Measurements from ENCODE around the gene MACROD1. TPM values are rescaled to one million over a fixed set of nuclear protein-coding genes. Genes with fewer than 3 reads are reported as not detected.

The MACROD1 gene
- total RNA-seq, 8 experiments from 2014 or later, result 10.2 to 47.7 (median 16.6) TPM

DNA sequence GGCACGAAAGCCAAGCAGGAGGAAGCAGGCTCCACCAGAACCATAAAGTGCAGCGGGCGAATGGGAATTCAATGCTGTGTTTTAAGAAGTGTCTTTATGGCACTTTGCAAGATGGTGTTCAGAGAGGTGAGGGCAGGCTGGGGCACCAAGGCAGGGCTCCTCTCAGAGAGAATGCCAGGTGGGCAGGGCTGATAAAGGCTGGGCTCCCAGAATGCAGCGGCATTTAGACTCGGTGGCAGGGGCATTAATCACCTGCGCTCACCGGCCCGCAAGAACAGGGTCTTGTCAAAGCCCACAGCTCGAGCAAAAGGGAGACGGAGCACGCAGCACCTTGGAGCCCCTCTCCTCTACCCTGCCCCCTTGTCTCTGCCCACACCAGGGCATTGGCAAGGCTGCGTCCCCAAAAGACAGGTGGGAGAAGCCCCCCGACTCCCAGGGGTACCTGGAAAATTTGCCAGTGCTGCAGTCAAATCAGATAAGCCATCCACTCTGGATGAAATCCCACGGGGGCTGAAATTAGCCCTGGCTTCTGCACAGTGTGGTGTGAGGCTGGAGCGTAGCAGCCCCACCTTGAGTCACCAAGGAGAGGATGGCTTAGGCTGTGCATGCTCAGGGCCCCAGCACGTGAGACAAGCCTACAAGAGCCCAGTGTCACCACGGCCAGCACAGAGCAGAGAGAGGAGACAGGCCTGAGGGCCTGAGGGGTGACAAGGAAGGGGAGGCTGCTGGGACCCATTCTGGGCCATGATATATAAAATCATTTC, 8.1 kb downstream of the MACROD1 start:
- no peak overlapping the region for H3K4me3 ChIP-seq
- WGBS, 10 experiments, result 73 to 100% (median 86%) methylated on average over 3 to 7 of the region's 17 CpGs; no CpG with 5 or more reads in 1 of the 10 experiments
- ATAC-seq (replicated peaks in 6 of 8), result peak in 5 of 8 experiments; percentile 61 to 73 (median 71)
- in situ Hi-C loops (cut with MboI; ENCODE audit: low pct_unique_long_range_greater_than_20kb in 2 of 9, low sequenced_read_pairs in 9 of 9, unreplicated experiment in 9 of 9), result loop anchor here in 7 of 9 experiments (25.0 kb wide), 2 partner anchors 171 to 321 kb away; partner anchors contain the start of genes MARK2 (in 7 of the 7) and OTUB1 (in 3 of the 7)
- H3K4me1 ChIP-seq (replicated peaks in 1 of 2), result peaks cover 21 to 27% of the 10 kb centered on the region in 2 donors
- no peak overlapping the region for H3K27ac ChIP-seq

DNA sequence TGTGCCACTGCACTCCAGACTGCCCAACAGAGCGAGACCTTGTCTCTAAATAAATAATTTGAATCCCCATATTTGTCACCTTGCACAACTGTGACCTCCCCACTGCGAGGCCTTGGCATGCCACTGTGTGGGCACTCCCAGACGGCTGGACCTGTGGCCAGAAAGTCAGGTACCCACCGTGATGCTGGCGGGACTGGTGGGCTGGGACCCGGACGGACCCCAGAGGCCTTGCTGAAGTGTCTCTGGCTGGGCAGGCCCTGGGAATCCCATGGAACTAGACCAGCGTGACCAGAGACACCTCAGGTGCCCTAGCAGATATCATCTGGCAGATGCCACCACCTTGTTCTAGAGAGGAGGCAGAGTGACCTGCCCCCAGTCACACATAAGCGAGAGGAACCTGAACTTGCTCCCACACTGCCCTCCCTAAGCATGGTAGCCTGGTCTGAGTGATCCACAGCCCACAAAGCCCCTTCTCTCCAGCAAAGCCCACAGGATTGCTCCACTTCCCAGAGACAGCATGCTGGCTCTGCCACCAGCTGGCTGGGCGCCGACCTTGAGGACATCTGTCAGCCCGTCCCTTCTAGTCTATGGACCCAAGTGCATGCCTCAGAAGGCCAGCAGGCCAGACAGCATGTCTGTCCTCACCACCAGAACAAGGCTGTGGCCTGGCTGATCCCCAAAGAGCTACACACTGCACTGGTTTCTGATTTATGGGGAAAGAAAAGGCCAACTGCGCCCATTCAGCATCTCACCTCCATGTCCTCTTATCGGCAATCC, 9.5 kb downstream of the MACROD1 start:
- in situ Hi-C loops (cut with MboI; ENCODE audit: low pct_unique_long_range_greater_than_20kb in 2 of 9, low sequenced_read_pairs in 9 of 9, unreplicated experiment in 9 of 9), result loop anchor here in 7 of 9 experiments (25.0 kb wide), 2 partner anchors 169 to 319 kb away; partner anchors contain the start of genes MARK2 (in 7 of the 7) and OTUB1 (in 3 of the 7)
- no peak overlapping the region for H3K4me3 ChIP-seq
- ATAC-seq (replicated peaks in 6 of 8), result no peak
- peak overlapping the region in 1 of 2 donors; percentile 25 for H3K27ac ChIP-seq
- H3K4me1 ChIP-seq (replicated peaks in 1 of 2), result peaks cover 21 to 27% of the 10 kb centered on the region in 2 donors
- 81 to 100% (median 89%) methylated on average over 2 to 5 of the region's 14 CpGs; no CpG with 5 or more reads in 4 of the 10 experiments for WGBS, 10 experiments

DNA sequence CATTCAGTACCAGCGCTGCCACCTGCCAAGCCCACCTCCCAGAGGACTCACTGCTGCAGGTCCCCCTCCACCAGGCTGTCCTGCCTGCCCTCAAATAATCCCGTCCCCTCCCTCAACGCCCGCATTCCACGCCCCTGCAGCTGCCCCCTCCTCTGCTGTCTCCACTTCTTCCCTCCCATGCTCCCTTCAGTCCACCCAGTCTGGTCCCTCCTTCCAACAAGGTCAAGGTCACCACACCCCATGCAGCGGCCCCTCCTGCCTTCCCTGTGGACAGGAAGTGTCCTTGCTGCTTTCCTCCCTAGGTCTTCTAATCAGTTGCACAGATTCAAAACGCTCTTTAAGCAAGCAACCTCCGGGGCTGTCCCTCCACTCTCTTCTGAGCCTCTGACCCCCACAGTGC, 12.1 kb downstream of the MACROD1 start:
- Histone ChIP-seq H3K4me1 (replicated peaks in 1 of 2) (peaks cover 31 to 35% of the 10 kb centered on the region in 2 donors), H3K4me3 (no peak overlapping the region), H3K27ac (peak overlapping the region in 1 of 2 donors; percentile 13)
- 0 to 60% (median 32%) methylated on average over 1 to 3 of the region's 8 CpGs; no CpG with 5 or more reads in 2 of the 10 experiments for whole genome bisulfite sequencing, 10 experiments
- ATAC-seq (replicated peaks in 6 of 8), result peak in 4 of 8 experiments; percentile 11 to 45 (median 19)
- in situ Hi-C loops (cut with MboI; ENCODE audit: low pct_unique_long_range_greater_than_20kb in 2 of 9, low sequenced_read_pairs in 9 of 9, unreplicated experiment in 9 of 9), result loop anchor here in 7 of 9 experiments (25.0 kb wide), 2 partner anchors 167 to 317 kb away; partner anchors contain the start of genes MARK2 (in 7 of the 7) and OTUB1 (in 3 of the 7)

DNA sequence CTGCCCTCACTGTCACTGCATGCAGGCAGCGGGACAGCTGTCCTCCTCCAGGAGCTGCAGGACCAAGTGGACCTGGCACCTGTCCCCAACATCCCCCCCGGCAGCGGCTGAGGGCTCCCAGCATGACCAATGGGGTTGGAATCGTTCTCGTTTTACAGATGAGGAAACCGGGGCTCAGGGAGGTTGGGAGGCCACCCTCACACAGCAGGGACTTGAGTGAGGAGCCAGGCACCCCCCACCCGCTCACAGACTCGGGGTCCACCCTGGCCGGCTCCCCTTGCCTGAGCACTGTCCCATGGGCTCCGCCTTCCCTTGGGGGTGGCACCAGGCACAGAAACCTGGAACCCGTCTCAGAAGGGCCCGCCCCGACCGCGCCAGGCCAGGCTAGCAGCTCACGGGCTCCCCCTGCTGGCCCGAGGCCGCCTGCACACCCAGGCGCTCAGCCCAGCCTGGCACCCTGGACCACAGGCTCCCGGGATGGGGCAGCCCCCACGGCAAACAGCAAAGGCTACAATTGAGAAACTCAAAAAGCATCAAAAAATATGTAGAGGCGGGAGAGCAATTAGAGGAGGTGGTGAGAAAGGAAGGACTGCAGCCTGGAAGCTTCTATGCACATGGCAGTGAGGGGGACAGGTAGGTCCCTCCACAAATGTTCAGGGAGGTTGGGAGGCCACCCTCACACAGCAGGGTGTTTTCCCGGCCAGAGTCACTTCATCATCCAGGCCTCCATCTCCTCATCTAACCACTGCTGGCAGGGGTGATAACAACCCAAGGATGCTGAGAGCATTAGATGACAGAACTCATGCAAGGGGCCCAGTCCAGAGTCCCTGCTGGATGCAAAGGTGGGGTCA, 12.8 kb downstream of the MACROD1 start:
- WGBS, 10 experiments, result 0 to 80% (median 0%) methylated on average over 1 to 4 of the region's 23 CpGs; no CpG with 5 or more reads in 5 of the 10 experiments
- Histone ChIP-seq H3K4me3 (no peak overlapping the region), H3K27ac (no peak overlapping the region), H3K4me1 (replicated peaks in 1 of 2) (peaks cover 34 to 38% of the 10 kb centered on the region in 2 donors)
- ATAC-seq (replicated peaks in 6 of 8), result peak; percentile 56 to 88 (median 62)
- in situ Hi-C loops (cut with MboI; ENCODE audit: low pct_unique_long_range_greater_than_20kb in 2 of 9, low sequenced_read_pairs in 9 of 9, unreplicated experiment in 9 of 9), result loop anchor here in 7 of 9 experiments (25.0 kb wide), 2 partner anchors 166 to 316 kb away; partner anchors contain the start of genes MARK2 (in 7 of the 7) and OTUB1 (in 3 of the 7)

DNA sequence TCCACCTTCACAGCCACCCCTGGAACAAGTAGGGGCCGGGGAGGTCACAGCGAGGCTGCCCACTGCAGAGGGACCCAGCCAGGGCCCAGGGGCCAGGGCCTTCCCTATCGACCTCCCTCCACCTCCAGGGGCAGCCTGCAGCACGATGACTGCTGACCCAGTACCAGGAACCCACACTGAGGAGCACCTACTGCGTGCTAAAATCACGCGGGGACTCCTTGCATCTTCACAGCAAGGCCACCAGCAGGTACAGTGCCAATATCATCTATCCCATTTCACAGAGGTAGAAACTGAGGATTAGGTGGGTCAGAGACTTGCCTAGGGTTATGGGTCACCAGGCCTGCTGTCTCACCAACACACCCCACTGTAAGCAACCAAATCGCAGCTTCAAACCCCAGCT, 14.6 kb downstream of the MACROD1 start:
- in situ Hi-C loops (cut with MboI; ENCODE audit: low pct_unique_long_range_greater_than_20kb in 2 of 9, low sequenced_read_pairs in 9 of 9, unreplicated experiment in 9 of 9), result loop anchor here in 7 of 9 experiments (25.0 kb wide), 2 partner anchors 164 to 314 kb away; partner anchors contain the start of genes MARK2 (in 7 of the 7) and OTUB1 (in 3 of the 7)
- Histone ChIP-seq H3K4me1 (replicated peaks in 1 of 2) (peaks cover 31 to 33% of the 10 kb centered on the region in 2 donors), H3K4me3 (no peak overlapping the region), H3K27ac (no peak overlapping the region)
- WGBS, 10 experiments, result 80 to 100% (median 95%) methylated on average over 1 to 4 of the region's 8 CpGs; no CpG with 5 or more reads in 6 of the 10 experiments
- ATAC-seq (replicated peaks in 6 of 8), result no peak

DNA sequence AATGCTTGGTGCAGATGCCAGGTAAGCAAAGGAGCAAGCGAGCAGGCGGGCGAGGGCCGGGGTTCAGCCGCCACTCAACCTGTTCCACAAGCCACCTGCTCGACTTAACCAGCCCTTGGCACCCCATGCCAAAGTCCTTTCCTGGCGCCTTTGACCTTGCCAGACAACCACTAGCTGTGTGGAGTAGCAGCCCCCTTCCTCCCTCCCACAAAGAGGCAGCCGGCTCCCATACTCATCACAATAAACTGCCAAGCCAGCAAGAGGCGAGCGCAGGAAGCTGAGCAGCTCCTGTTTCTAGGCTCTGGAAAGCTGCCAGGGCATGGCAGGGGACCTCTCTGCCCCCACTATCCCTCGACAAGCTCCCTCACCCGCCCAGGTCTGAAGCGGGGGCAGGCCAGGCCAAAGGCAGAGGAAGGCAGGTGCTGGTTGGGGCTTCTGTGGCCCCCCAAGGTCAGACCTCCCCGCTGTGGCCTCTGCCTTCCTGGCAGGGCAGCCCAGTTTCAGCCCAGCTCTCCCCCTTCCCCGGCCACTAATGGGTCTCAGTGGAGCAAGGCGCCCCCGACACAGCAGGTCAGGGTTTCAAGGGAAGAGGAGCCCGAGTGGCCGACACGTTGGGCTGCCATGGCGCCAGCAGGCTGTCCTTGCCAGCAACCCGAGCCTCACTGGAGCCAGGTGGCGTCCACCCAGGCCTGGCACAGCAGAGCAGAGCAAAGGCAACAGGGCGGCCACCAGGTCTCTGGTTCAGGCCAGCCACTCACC, 15.3 kb downstream of the MACROD1 start:
- ATAC-seq (replicated peaks in 6 of 8), result no peak
- Histone ChIP-seq H3K27ac (no peak overlapping the region), H3K4me3 (no peak overlapping the region), H3K4me1 (replicated peaks in 1 of 2) (peaks cover 38 to 40% of the 10 kb centered on the region in 2 donors)
- in situ Hi-C loops (cut with MboI; ENCODE audit: low pct_unique_long_range_greater_than_20kb in 2 of 9, low sequenced_read_pairs in 9 of 9, unreplicated experiment in 9 of 9), result loop anchor here in 7 of 9 experiments (25.0 kb wide), 2 partner anchors 163 to 313 kb away; partner anchors contain the start of genes MARK2 (in 7 of the 7) and OTUB1 (in 3 of the 7)
- 48 to 100% (median 89%) methylated on average over 1 to 5 of the region's 24 CpGs; no CpG with 5 or more reads in 3 of the 10 experiments for WGBS, 10 experiments

DNA sequence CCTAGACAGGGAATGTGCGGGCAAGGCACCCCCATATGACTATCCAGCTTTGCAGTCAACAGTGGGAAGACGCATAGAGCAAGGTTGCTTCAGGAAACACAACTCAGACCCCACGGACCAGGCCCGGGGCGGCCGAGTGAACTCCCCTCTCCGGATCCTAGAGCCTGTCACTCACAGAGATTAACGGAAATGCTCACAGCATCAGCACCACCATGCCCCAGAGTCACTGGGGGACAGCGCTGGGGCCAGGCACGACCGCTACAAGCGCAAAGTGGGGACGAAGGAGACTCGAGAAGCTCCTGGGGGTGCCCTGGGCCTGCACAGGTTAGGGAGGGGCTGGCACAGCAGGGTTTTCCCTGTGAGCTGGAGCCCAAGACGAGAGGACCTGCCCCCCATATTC, 15.9 kb downstream of the MACROD1 start:
- peaks cover 44 to 46% of the 10 kb centered on the region in 2 donors for H3K4me1 ChIP-seq (replicated peaks in 1 of 2)
- 80 to 100% (median 83%) methylated on average over 1 to 7 of the region's 15 CpGs; no CpG with 5 or more reads in 4 of the 10 experiments for WGBS, 10 experiments
- no peak overlapping the region for H3K4me3 ChIP-seq
- no peak for ATAC-seq (replicated peaks in 6 of 8)
- in situ Hi-C loops (cut with MboI; ENCODE audit: low pct_unique_long_range_greater_than_20kb in 2 of 9, low sequenced_read_pairs in 9 of 9, unreplicated experiment in 9 of 9), result loop anchor here in 7 of 9 experiments (25.0 kb wide), 2 partner anchors 163 to 313 kb away; partner anchors contain the start of genes MARK2 (in 7 of the 7) and OTUB1 (in 3 of the 7)
- H3K27ac ChIP-seq, result no peak overlapping the region

DNA sequence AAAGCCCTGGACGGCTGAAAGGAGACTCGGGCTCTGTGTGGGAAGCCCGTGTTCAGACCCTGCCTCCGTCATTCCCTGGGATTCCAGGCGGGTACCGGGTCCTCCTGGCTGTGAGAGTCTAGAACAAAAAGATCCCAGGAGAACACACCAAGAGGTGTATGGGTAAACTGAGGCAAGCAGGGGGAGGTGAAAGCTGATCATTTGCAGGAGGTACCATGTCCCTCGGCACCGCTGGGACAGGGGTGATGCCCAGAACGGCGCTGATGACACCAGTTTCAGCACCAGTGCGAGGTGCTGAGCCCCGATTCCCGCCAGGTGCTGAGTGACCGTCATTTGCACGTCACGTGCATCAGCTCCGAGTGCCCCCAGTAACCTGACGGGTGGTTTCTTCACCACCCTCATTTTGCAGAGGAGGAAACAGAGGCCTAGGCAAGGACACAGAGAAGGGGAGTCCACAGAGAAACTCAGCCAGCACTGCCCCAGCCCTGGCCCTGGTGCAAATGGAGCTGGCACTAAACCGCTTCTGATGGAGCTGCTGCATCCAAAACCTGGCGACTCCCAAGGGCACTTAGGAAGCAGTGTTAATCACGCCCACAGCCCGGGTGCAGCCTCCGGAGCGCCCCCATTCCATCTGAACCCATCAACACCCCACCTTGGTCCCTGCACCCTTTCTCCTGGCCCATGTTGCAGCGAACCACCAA, 16.8 kb downstream of the MACROD1 start:
- WGBS, 10 experiments, result 38 to 100% (median 84%) methylated on average over 2 to 15 of the region's 25 CpGs; no CpG with 5 or more reads in 4 of the 10 experiments
- ATAC-seq (replicated peaks in 6 of 8), result no peak
- in situ Hi-C loops (cut with MboI; ENCODE audit: low pct_unique_long_range_greater_than_20kb in 2 of 9, low sequenced_read_pairs in 9 of 9, unreplicated experiment in 9 of 9), result loop anchor here in 5 of 9 experiments (5.0 to 25.0 kb wide), 3 partner anchors 112 to 147 kb away; partner anchors contain the start of gene FLRT1 (in 1 of the 5)
- Histone ChIP-seq H3K27ac (no peak overlapping the region), H3K4me3 (no peak overlapping the region), H3K4me1 (replicated peaks in 1 of 2) (peaks cover 51 to 54% of the 10 kb centered on the region in 2 donors)

DNA sequence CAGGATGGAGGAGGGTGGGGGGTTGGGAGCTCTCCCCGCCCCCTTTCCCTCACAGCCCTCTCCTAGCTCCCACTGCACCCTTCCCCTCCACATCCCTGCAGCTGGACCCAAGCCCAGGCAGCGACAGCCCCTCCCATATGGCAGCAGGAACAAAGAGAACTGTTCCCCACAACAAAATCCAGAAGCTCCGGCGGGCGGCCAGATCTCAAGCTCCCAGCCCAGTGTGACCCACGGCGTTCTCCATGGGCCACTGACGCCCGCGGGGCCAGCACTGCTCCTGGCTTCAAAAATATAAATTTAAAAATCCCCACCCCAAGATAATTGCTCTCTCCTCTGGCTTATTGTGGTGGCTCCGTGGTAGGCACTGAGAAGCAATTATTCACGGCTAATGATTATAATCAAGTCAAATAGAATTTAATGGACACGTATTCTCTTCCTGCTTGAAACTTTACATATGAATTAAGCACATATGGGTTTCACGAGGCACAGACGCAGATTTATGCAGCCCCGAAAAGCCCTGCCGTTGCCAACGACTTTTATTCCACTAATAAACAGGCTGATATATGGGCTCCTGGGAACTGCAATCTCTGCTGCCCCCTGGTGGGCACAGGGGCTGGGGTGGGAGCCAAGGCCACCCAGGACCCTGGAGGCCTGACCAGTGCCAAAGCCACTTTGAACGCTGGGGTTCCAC, 17.5 kb downstream of the MACROD1 start:
- Histone ChIP-seq H3K4me3 (peak overlapping the region in 3 of 5 donors; percentile 0 to 13 (median 6)), H3K4me1 (replicated peaks in 1 of 2) (peaks cover 49 to 52% of the 10 kb centered on the region in 2 donors), H3K27ac (peak overlapping the region; percentile 10 to 41)
- 0 to 4% (median 0%) methylated on average over 1 to 8 of the region's 19 CpGs; no CpG with 5 or more reads in 2 of the 10 experiments for WGBS, 10 experiments
- in situ Hi-C loops (cut with MboI; ENCODE audit: low pct_unique_long_range_greater_than_20kb in 2 of 9, low sequenced_read_pairs in 9 of 9, unreplicated experiment in 9 of 9), result loop anchor here in 5 of 9 experiments (5.0 to 25.0 kb wide), 3 partner anchors 111 to 146 kb away; partner anchors contain the start of gene FLRT1 (in 1 of the 5)
- ATAC-seq (replicated peaks in 6 of 8), result peak; percentile 45 to 88 (median 62)
